OCI-LY3 (cell line): ENCODE results near the gene ADPGK.
"Not testable (repeated sequence)": the region's sequence is repeated elsewhere in the genome, so short reads cannot be mapped to it uniquely, and the experiment has no call there.

Experiments used
- EZH2phosphoT487 ChIP-seq: fragments of 200-600 bp; shearing (Covaris generic); IDR thresholded peaks from 2 replicates; pipeline ENCODE4 v1.6.1; 2018; ENCODE audit warnings: antibody characterized with exemption, mixed run types, low read depth
- TF ChIP-seq, protein P1 (sequence below): fragments of 200-600, 300-600 bp; sonication (generic); IDR thresholded peaks from 2 replicates; pipeline ENCODE4 v1.5.1; 2014; ENCODE audit warnings: antibody characterized with exemption, low read length, low read depth

DNA sequence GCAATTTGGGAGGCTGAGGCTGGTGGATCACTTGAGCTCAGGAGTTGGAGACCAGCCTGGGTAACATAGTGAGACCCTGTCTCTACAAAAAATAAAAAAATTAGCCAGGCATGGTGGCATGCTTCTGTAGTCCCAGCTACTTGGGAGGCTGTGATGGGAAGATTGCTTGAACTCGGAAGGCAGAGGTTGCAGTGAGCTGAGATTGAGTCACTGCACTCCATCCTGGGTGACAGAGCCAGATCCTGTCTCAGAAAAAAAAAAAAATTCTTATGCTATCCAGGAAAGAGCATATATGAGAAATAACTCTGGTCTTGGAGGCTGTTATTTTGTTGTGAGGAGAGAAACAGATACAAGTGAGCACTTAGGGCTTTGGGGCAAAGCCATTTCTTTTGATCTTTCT lies 55.3 kb downstream of the ADPGK start:
- TF ChIP-seq, protein P1, sequence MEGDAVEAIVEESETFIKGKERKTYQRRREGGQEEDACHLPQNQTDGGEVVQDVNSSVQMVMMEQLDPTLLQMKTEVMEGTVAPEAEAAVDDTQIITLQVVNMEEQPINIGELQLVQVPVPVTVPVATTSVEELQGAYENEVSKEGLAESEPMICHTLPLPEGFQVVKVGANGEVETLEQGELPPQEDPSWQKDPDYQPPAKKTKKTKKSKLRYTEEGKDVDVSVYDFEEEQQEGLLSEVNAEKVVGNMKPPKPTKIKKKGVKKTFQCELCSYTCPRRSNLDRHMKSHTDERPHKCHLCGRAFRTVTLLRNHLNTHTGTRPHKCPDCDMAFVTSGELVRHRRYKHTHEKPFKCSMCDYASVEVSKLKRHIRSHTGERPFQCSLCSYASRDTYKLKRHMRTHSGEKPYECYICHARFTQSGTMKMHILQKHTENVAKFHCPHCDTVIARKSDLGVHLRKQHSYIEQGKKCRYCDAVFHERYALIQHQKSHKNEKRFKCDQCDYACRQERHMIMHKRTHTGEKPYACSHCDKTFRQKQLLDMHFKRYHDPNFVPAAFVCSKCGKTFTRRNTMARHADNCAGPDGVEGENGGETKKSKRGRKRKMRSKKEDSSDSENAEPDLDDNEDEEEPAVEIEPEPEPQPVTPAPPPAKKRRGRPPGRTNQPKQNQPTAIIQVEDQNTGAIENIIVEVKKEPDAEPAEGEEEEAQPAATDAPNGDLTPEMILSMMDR, result not testable (repeated sequence)
- not testable (repeated sequence) for TF ChIP-seq EZH2phosphoT487
